HL-60 (cell line): ENCODE results near the gene RPH3AL.
"Not testable (repeated sequence)": the region's sequence is repeated elsewhere in the genome, so short reads cannot be mapped to it uniquely, and the experiment has no call there.

ENCODE experiments used
- CTCF ChIP-seq: IDR thresholded peaks from one replicate; pipeline ENCODE4 v1.5.1; 2011; ENCODE audit warnings: low read length, control low read depth, inconsistent platforms; ENCODE audit not compliant: insufficient read depth
- GABPA ChIP-seq: IDR thresholded peaks from 2 replicates; pipeline ENCODE4 v1.6.1; 2012; ENCODE audit warnings: low read depth
- POLR2AphosphoS5 ChIP-seq: IDR thresholded peaks from 2 replicates; pipeline ENCODE4 v1.6.1; 2012; ENCODE audit warnings: low read depth
- REST ChIP-seq: IDR thresholded peaks from 2 replicates; pipeline ENCODE4 v1.6.1; 2012; ENCODE audit warnings: low read depth; ENCODE audit not compliant: insufficient replicate concordance

DNA sequence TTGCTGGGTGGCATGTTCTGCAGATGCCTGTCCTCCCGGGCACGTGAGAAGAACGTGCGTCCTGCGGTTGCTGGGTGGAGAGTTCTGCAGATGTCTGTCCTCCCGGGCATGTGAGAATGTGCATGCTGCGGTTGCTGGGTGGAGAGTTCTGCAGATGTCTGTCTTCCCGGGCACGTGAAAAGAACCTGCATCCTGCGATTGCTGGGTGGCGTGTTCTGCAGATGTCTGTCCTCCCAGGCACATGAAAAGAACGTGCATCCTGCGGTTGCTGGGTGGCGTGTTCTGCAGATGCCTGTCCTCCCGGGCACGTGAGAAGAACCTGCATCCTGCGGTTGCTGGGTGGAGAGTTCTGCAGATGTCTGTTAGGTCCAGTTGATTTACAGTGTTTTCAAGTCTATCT lies 15.0 kb upstream of the RPH3AL start:
- not testable (repeated sequence) for TF ChIP-seq REST, CTCF, GABPA, POLR2AphosphoS5
